HepG2 (cell line): ENCODE results near the gene ITGA6. TPM values are rescaled to one million over a fixed set of nuclear protein-coding genes. Genes with fewer than 3 reads are reported as not detected.

ENCODE experiments used
- CENPX ChIP-seq: sonication (generic); formaldehyde crosslinking; IDR thresholded peaks from 2 replicates; pipeline ENCODE4 v1.9.0; 2021; ENCODE audit warnings: mild to moderate bottlenecking, missing genetic modification reagents, moderate library complexity
- FOXJ3 ChIP-seq: sonication (generic); formaldehyde crosslinking; IDR thresholded peaks from 2 replicates; pipeline ENCODE4 v1.4.0; 2020; ENCODE audit warnings: missing genetic modification reagents, mild to moderate bottlenecking, borderline replicate concordance
- ISL2 ChIP-seq: sonication (generic); formaldehyde crosslinking; IDR thresholded peaks from 2 replicates; pipeline ENCODE4 v1.5.0; 2020; ENCODE audit warnings: missing genetic modification reagents
- KDM3A ChIP-seq: IDR thresholded peaks from 2 replicates; pipeline ENCODE4 v1.6.1; 2018; ENCODE audit warnings: low read depth, missing compliant biosample characterization
- MTF2 ChIP-seq: sonication (generic); formaldehyde crosslinking; IDR thresholded peaks from 2 replicates; pipeline ENCODE4 v1.5.0; 2020; ENCODE audit warnings: missing genetic modification reagents, borderline replicate concordance
- NBN ChIP-seq: fragments of 450-650 bp; conservative IDR thresholded peaks from 2 replicates; pipeline ENCODE4 v1.6.1; 2017
- RBM22 ChIP-seq: fragments of 200-400 bp; formaldehyde crosslinking; optimal IDR thresholded peaks from 2 replicates; pipeline ENCODE3; 2017; ENCODE audit warnings: mild to moderate bottlenecking, low read length, moderate library complexity
- RFX1 ChIP-seq: fragments of 450-650 bp; IDR thresholded peaks from 2 replicates; pipeline ENCODE4 v1.6.1; 2017
- SP140L ChIP-seq: sonication (generic); formaldehyde crosslinking; IDR thresholded peaks from 2 replicates; pipeline ENCODE4 v1.4.0; 2020; ENCODE audit warnings: missing genetic modification reagents, borderline replicate concordance
- SP5 ChIP-seq: IDR thresholded peaks from 2 replicates; pipeline ENCODE4 v1.6.1; 2016; ENCODE audit warnings: low read depth, borderline replicate concordance
- YEATS4 ChIP-seq: sonication (generic); formaldehyde crosslinking; IDR thresholded peaks from 2 replicates; pipeline ENCODE4 v1.4.0; 2020; ENCODE audit warnings: missing genetic modification reagents, borderline replicate concordance
- ZFP36 ChIP-seq: fragments of 150-350 bp; IDR thresholded peaks from 2 replicates; pipeline ENCODE4 v1.6.1; 2018; ENCODE audit warnings: borderline replicate concordance, low read length, low read depth; ENCODE audit not compliant: partially characterized antibody
- ZNF282 ChIP-seq: fragments of 450-650 bp; IDR thresholded peaks from 2 replicates; pipeline ENCODE4 v1.6.1; 2018; ENCODE audit not compliant: partially characterized antibody
- ZNF629 ChIP-seq: sonication (generic); formaldehyde crosslinking; conservative IDR thresholded peaks from 2 replicates; pipeline ENCODE4 v1.5.0; 2020; ENCODE audit warnings: missing genetic modification reagents
- ZNF781 ChIP-seq: sonication (generic); formaldehyde crosslinking; IDR thresholded peaks from 2 replicates; pipeline ENCODE4 v1.5.1; 2020; ENCODE audit warnings: borderline replicate concordance, mild to moderate bottlenecking, missing genetic modification reagents; ENCODE audit errors: not compliant biosample characterization
- ZNF816 ChIP-seq: sonication (generic); formaldehyde crosslinking; IDR thresholded peaks from 2 replicates; pipeline ENCODE4 v1.8.0; 2022; ENCODE audit warnings: missing genetic modification reagents, mild to moderate bottlenecking, borderline replicate concordance
- ZNF841 ChIP-seq: sonication (generic); formaldehyde crosslinking; IDR thresholded peaks from 2 replicates; pipeline ENCODE4 v1.8.1; 2023; ENCODE audit warnings: missing genetic modification reagents, borderline replicate concordance
- polyA plus RNA-seq, 8 experiments: library from polyadenylated mRNA; depleted of rRNA in 3 of 8; stranded (reverse) in 7 of 8; unstranded in 1 of 8; fragments of >200 nt; fragmentation: Illumina TruSeq in 4 of 8; extraction: Trizol in 4 of 8; gene quantifications; 2 replicates each; pipeline versions ENCODE4 v1.2.1 to v1.2.3, GENCODE V29; 2011 to 2016; ENCODE audit warnings: low read depth in 4 of 8, missing spikeins in 1 of 8, mixed read lengths in 1 of 8; ENCODE audit not compliant: insufficient read depth in 1 of 8
- total RNA-seq, 5 experiments: library from RNA; depleted of rRNA; stranded (reverse); fragments of >200 nt; fragmentation: Illumina TruSeq; extraction: Trizol; gene quantifications; 2 replicates each; pipeline ENCODE4 v1.2.3, GENCODE V29; 2016; ENCODE audit warnings: low read depth in 1 of 5
- TF ChIP-seq, protein P1 (sequence below): sonication (generic); formaldehyde crosslinking; IDR thresholded peaks from 2 replicates; pipeline ENCODE4 v1.9.0; 2021; ENCODE audit warnings: missing genetic modification reagents, mild to moderate bottlenecking, borderline replicate concordance
- TF ChIP-seq, protein P2 (sequence below): sonication (generic); formaldehyde crosslinking; IDR thresholded peaks from 2 replicates; pipeline ENCODE4 v1.4.0; 2020; ENCODE audit warnings: missing genetic modification reagents
- TF ChIP-seq, protein P3 (sequence below): IDR thresholded peaks from 2 replicates; pipeline ENCODE4 v1.6.1; 2016; ENCODE audit warnings: missing genetic modification reagents, missing compliant biosample characterization
- TF ChIP-seq, protein P4 (sequence below): sonication (generic); formaldehyde crosslinking; IDR thresholded peaks from 2 replicates; pipeline ENCODE4 v1.5.0; 2020; ENCODE audit warnings: mild to moderate bottlenecking, missing genetic modification reagents, borderline replicate concordance
- TF ChIP-seq, protein P5 (sequence below): sonication (generic); formaldehyde crosslinking; IDR thresholded peaks from 2 replicates; pipeline ENCODE4 v1.4.0; 2020; ENCODE audit warnings: low read depth, mild to moderate bottlenecking, missing genetic modification reagents

Gene ITGA6
- total and polyA plus RNA-seq, 2 of the 13 experiments (the other 11 are each of a cell fraction or from before 2014, with no cell fraction given), result 24.0 to 92.5 TPM

DNA sequence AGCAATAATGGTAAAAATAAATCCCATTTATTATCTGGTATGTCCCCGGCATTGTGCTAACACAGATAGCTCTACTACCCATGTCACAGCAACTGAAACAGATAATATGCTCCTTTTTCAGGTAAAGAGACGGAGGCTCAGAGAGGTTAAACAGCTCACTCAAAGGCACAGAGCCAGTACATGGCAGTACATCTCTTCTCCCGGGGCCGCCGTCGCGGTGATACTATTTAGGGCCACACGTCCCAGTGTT, 127.8 kb downstream of the ITGA6 start (continued):
- TF ChIP-seq, protein P1, sequence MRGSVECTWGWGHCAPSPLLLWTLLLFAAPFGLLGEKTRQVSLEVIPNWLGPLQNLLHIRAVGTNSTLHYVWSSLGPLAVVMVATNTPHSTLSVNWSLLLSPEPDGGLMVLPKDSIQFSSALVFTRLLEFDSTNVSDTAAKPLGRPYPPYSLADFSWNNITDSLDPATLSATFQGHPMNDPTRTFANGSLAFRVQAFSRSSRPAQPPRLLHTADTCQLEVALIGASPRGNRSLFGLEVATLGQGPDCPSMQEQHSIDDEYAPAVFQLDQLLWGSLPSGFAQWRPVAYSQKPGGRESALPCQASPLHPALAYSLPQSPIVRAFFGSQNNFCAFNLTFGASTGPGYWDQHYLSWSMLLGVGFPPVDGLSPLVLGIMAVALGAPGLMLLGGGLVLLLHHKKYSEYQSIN, result no peak
- TF ChIP-seq ZNF841 (CRISPR knock-in tag) (no peak), KDM3A (CRISPR knock-in tag) (no peak), RBM22 (no peak), CENPX (no peak), RFX1 (no peak), YEATS4 (CRISPR knock-in tag) (no peak), ZNF282 (no peak), ISL2 (CRISPR knock-in tag) (no peak), SP140L (CRISPR knock-in tag) (no peak), SP5 (CRISPR knock-in tag) (no peak), ZNF629 (0 out of 2 replicates have a peak, but pooled peaks have one; percentile 5), ZNF816 (no peak), ZNF781 (CRISPR knock-in tag) (peak; percentile 18), NBN (no peak), ZFP36 (peak; percentile 54), MTF2 (no peak), FOXJ3 (CRISPR knock-in tag) (0 out of 2 replicates have a peak, but pooled peaks have one; percentile 59)
- TF ChIP-seq, protein P2, sequence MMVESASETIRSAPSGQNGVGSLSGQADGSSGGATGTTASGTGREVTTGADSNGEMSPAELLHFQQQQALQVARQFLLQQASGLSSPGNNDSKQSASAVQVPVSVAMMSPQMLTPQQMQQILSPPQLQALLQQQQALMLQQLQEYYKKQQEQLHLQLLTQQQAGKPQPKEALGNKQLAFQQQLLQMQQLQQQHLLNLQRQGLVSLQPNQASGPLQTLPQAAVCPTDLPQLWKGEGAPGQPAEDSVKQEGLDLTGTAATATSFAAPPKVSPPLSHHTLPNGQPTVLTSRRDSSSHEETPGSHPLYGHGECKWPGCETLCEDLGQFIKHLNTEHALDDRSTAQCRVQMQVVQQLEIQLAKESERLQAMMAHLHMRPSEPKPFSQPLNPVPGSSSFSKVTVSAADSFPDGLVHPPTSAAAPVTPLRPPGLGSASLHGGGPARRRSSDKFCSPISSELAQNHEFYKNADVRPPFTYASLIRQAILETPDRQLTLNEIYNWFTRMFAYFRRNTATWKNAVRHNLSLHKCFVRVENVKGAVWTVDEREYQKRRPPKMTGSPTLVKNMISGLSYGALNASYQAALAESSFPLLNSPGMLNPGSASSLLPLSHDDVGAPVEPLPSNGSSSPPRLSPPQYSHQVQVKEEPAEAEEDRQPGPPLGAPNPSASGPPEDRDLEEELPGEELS (CRISPR knock-in tag), result no peak
- TF ChIP-seq, protein P3, sequence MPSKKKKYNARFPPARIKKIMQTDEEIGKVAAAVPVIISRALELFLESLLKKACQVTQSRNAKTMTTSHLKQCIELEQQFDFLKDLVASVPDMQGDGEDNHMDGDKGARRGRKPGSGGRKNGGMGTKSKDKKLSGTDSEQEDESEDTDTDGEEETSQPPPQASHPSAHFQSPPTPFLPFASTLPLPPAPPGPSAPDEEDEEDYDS (CRISPR knock-in tag), result no peak
- TF ChIP-seq, protein P4, sequence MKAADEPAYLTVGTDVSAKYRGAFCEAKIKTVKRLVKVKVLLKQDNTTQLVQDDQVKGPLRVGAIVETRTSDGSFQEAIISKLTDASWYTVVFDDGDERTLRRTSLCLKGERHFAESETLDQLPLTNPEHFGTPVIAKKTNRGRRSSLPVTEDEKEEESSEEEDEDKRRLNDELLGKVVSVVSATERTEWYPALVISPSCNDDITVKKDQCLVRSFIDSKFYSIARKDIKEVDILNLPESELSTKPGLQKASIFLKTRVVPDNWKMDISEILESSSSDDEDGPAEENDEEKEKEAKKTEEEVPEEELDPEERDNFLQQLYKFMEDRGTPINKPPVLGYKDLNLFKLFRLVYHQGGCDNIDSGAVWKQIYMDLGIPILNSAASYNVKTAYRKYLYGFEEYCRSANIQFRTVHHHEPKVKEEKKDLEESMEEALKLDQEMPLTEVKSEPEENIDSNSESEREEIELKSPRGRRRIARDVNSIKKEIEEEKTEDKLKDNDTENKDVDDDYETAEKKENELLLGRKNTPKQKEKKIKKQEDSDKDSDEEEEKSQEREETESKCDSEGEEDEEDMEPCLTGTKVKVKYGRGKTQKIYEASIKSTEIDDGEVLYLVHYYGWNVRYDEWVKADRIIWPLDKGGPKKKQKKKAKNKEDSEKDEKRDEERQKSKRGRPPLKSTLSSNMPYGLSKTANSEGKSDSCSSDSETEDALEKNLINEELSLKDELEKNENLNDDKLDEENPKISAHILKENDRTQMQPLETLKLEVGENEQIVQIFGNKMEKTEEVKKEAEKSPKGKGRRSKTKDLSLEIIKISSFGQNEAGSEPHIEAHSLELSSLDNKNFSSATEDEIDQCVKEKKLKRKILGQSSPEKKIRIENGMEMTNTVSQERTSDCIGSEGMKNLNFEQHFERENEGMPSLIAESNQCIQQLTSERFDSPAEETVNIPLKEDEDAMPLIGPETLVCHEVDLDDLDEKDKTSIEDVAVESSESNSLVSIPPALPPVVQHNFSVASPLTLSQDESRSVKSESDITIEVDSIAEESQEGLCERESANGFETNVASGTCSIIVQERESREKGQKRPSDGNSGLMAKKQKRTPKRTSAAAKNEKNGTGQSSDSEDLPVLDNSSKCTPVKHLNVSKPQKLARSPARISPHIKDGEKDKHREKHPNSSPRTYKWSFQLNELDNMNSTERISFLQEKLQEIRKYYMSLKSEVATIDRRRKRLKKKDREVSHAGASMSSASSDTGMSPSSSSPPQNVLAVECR (CRISPR knock-in tag), result no peak
- TF ChIP-seq, protein P5, sequence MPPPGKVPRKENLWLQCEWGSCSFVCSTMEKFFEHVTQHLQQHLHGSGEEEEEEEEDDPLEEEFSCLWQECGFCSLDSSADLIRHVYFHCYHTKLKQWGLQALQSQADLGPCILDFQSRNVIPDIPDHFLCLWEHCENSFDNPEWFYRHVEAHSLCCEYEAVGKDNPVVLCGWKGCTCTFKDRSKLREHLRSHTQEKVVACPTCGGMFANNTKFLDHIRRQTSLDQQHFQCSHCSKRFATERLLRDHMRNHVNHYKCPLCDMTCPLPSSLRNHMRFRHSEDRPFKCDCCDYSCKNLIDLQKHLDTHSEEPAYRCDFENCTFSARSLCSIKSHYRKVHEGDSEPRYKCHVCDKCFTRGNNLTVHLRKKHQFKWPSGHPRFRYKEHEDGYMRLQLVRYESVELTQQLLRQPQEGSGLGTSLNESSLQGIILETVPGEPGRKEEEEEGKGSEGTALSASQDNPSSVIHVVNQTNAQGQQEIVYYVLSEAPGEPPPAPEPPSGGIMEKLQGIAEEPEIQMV (CRISPR knock-in tag), result no peak
